Fibroblast of gingiva (primary cell): ENCODE measurements around the gene GDF11.

Experiments
- DNase-seq: peaks from one replicate; pipeline ENCODE4 v3.0.0-alpha.2; 2011; ENCODE audit warnings: low read depth

The GDF11 gene

DNA sequence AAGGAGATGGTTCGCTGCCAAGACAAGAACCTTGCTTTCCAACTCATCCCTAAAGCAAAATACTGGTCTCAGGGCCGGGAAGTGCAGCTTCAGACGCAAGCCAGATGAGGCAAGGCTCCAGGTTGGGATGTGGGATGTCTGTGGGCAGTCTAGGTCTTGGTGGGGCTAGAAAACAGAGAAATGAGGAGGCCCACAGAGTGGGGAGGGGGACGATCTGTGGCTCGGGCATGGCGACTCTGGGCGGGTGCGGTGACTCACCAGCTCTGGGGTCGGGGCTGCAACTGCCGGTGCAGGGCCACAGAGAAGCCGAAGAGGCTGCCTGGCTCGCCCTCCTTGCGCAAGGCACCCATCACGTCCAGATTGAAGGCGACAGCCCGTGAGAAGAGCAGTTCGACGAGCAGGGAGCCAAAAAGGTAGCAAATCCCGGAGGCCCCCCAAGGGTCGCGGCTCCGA lies 35.7 kb upstream of the GDF11 start:
- no peak for DNase-seq

DNA sequence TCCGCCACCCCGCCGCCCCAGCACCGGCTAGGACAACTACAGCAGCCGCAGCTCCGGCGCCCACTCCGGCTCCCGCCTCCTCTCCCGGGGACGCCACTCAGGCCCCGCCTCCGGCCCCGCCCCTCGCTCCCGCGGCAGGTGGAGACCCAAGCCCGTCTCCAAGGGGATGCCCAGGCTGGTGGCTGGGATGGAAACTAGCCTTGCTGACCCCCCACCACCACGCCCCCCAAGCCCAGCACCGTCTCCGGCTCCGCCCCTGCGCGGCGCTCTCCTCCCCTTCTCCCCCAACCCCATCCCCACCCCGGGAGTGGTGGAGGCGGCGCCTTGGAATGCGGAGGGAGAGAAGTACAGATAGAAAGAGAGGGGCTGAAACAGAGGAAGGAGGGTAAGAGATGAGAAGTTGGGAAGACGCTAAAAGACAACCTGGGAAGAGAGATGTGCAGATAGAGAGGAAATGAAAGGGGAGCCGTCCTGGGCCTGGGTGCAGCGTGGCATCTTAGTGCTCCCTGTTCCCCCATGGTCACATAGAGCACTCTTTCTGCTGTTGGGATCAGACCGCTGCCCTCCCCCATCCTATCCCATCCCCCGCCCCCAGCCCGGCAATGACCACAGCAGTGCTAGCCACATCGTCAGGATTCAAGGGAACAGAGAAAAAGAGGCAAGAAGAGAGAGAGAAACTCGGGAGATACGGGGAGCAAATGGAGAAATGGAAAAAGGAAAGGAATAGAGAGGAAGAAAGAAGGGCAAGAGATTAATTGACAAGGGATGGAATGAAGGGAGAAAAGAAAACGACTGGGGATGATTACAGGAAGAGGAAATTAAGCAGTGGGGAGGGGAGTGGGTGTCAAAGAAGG lies 34.9 kb upstream of the GDF11 start, which contains the start of gene ITGA7:
Gene ITGA7, minus strand, starts transcription at position 64 of the 854 bp plus-strand sequence. CDS start 222 bp downstream, outside the sequence.
- no peak for DNase-seq

DNA sequence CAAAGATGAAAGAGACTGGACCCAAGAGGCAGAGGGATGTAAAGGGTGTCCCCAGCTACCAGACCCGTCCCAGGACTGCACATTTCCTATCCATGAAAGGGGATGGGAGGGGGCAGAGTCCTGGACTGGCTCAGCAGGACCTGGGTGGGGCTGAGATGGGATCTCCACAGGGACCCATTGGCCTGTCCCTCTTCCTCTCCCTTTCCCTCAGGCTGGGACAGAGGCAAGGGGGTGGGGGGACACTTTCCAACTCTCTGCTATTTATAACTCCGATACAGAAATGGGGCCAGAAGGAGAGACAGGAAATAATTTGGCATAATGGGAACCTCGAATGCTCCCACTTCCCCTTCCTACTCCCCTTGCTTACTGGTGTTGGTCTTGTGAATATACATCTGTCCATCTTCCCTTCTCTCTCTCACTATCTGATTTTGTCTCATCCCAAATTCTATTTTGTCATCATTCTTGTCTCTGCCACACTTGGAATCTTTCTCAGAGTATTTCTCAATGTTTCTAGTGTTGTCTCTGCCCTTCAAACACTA lies 34.2 kb upstream of the GDF11 start:
- no peak for DNase-seq

DNA sequence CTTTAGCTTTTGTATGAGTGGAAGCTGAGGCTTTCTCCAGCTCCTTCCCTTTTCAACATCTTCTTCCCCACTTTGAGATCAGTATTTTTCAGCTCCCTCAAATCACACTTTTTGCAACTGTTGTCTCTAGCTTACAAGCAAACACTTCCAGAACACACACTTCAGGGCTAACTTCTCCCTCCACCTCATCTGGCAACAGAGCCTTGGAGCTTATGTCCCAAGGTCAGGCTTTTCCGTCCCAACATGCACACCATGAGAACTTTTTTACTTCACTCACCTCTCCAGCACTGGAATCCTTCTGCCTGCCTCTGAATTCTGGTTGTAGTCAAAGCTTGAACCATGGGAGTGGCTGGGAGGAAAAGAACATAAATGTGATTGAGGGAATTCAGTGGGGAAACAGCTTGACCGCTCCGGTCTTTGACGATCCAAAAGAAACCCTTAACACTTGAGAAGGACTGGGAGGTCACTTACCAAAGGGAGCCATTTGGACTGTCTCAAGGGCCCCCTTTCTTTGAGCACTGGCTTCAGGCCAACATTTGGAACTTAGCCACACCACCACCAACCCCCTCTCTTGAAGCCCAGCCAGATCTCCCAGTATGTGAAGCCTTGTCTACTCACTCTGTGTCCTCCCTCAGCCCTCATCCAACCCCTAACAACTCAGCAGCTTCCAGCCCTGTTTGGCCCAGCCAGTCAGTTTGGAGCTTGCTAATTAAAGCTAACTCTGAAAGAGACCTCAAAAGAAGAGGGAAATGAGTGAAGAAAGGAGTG lies 31.0 kb upstream of the GDF11 start:
- no peak for DNase-seq

DNA sequence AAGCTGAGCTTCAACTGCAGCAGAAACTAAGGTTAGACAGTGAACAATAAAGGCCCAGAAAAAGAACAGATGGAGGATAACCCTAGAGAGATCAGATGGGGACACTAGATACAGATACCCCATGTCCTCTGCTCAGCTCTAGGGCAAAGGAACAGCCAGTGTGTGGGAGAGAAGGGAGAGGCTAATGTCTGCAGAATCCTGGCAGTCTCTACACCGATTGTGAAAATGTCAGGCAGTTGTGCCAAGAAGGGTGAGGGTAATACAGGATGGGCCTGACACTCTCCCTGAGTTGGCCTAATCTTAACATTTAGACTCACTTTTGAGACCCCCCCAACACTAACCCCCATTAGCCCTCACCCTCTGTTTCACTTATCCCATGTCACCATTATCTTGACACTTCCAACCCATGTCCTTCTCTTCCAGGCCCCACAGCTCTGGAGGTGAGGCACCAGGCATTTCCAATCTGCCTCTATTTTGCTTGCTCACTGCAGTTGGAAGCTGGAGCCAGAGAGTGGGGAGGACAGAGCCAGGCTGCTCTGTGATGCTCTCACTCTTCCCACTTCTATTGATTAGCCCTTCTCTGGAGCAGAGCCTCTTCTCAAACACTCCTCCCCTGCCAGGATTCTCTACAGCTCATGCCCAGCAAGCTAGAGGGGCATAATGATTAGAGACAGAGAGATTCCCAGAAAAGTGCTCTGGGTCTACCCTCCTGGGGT lies 30.1 kb upstream of the GDF11 start:
- peak; percentile 57 for DNase-seq

DNA sequence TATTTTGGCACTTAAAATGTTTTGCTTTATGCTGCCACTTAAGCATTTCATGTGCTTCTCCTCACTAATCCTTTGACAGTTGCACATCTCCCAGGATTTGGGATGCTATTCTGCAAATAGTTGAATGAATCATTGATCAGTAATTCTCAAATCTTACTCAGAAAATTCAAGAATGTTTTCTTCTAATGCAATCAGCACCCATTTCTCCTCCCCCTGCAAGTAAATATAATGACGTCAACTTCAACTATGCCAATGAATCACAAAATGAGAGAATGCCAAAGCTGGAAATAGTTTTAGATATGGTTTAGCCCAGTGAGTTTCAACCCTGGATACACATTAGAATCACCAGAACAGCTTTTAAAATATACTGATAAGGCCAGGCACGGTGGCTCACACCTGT lies 29.2 kb upstream of the GDF11 start:
- DNase-seq: peak; percentile 86

DNA sequence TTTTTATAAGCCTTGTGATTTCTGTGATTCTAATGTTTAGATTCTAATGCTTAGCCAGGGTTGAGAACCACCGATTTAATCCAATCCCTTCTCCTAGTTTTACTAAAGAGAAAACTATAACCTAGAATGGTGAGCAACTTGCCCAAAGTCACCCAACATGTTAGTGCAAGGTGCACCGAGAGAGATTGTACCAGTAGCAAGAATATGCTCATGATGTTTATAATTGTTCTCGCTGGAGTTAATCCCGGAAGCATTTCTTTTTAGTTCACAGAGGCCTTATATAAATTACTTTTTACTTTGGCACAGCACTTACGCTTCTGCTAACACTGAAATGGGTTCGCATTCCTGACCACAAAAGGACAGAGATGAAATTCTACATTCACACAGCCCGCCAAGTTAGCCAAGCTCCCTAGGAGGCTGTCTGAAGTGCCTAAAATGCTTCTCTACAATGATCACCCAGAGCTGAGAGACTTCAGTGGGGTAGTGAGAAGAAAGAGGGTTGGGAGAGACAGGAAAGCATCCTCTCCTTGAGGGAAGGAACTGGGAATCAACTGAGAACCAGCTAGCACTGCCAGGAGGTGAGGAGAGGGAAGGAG lies 27.7 kb upstream of the GDF11 start:
- no peak for DNase-seq

DNA sequence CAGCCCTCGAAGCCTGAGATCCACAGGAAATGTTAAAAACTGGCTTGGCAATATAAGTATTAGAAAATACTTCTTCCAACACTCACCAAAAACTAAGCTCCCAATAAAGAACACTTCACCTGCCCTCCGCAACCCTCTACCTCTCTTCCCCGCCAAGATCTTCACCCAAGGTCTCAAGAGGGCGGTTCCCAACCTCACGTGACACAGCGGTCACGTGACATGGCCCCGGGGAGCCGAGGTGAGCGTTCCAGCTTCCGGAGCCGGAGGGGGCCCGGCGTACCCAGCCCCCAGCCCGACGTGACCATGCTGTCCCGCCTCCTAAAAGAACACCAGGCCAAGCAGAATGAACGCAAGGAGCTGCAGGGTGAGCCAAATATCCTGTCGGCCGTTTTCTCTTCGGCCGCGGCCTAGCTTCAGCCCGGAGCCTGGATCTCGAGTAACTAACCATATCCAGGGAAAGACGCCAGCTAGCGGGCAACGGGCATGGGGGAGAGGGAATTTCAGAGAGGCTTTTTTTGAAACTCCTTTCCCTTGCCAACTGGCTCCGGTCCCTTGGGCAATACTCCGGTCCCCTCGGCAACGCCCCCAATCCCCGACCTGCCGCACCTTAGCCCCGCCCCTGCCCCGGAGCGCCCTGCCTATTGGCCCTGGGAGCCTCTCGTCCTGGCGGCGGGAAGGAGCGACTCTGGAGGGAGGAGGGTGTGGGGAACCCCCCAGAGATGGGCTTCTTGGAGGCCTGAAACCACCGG lies 26.9 kb upstream of the GDF11 start, which contains the start of gene BLOC1S1:
Gene BLOC1S1, plus strand, starts transcription at position 214 of the 749 bp plus-strand sequence. Its CDS starts 6 bp downstream, at position 220.
- DNase-seq: peak; percentile 94

DNA sequence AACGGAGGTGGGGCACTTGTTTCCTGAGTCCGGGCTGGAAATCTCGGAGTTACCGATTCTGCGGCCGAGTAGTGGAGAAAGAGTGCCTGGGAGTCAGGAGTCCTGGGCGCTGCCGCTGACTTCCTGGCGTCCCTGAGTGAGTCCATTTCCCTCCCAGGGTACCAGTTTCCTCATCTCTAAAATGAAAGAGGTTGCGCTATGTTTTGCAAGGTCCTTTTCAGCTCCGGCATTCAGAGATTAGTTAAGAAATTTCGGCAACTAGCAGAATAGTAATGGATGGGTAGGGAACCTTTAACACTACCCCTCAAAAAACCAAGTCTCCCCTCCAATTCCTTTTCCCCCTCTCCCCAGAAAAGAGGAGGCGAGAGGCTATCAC lies 26.4 kb upstream of the GDF11 start:
- no peak for DNase-seq

DNA sequence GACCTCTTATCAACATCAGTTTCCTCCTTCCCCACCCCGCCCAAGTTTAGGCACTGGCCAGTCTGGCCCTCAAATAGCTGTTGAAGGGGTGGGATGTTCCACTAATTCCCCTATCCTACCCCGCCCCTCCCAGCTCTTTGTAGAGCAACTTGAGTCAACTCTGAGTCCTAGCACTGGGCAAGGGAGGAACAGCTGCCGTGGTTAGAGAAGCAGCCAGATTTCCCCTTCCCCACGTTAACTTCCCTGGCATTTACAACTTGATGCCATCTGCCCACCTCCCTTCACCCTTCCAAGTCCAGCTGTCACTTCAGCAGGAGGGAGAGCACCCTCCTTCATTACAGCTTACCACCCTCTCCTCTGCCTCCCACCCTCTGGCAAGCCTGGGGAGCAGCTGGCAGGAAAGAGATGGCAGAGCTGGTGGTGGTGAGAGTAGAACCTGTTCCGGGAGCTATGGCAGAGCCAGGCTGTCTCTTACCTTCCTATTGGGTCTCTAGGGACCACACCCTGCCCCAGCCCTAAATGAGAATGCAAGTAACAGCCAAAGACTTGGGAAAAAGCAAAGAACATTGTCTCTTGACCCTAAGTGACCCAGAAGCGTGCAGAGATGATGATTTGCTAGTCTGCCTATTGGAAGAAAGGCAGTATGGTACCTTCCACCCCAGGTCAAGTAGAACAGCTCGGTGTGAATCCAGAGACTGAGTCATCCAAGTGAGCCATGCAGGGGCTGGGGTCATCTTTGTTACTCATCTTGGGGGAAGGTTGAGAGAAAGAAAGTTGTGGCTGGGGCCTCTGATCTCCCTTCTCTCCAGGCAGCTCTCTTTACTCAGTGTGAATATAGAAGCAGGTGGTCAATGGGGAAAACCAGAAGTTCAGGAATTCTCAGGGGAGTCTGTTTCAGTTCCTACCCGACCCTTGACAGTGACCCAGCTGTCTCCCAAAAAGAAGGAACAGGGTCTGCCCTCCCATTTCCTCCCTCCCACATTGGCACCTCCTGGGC lies 25.6 kb upstream of the GDF11 start:
- DNase-seq: no peak

DNA sequence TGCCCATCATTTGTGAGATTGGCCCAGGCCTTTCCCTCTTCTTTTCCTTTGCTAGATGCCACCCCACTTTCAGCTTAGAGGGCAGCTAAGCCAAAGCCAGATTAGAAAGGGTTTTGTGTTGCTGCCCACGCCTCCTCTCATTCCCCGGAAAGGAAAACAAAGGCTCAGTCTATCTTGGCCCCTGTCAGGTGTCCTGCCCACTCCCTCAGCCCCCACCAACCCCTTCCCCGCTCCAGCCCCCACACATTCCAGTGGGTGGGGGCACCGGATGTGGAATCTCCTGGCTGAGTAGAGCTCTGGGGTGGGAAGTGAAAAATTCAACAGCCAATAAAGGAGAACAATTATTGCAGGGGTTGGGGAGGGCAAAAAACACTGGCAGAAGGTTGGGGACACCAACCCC lies 24.9 kb upstream of the GDF11 start:
- no peak for DNase-seq

DNA sequence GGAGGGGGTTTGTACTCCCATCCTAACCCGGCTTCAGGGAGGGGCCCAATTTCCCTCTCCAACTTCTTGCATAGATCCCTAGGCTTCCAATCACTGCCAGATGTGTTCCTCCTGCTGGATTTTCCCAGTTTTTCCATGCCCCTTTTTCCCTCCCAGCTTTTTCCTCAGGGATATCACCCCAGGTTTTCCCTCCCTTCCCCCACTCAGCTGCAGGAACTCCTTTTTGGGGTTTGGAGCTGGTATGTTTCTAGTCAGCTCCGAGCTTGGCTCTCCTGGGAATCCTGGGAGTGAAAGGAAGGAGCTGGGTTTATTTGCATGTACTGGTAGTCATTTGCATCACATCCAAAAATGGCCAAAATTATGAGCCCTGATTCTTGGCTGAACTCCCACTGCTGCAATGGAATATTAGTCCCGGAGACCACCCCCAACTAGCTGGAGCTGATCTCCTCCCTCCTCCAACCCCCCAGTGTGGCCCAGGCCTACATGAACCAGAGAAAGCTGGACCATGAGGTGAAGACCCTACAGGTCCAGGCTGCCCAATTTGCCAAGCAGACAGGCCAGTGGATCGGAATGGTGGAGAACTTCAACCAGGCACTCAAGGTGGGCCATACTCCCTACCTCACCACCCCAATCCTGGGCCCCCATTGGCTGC lies 24.2 kb upstream of the GDF11 start:
- DNase-seq: peak; percentile 48

DNA sequence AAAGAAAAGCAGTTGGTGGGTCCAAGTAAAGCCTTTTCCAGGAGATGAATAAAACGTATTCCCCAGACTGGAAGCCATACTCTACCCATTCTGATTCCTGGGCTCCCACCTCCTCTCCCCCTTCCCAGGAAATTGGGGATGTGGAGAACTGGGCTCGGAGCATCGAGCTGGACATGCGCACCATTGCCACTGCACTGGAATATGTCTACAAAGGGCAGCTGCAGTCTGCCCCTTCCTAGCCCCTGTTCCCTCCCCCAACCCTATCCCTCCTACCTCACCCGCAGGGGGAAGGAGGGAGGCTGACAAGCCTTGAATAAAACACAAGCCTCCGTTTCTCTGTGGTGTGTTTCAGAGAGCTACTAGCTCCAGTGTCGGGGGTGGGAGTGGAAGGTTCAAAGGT lies 23.6 kb upstream of the GDF11 start:
- DNase-seq: no peak

DNA sequence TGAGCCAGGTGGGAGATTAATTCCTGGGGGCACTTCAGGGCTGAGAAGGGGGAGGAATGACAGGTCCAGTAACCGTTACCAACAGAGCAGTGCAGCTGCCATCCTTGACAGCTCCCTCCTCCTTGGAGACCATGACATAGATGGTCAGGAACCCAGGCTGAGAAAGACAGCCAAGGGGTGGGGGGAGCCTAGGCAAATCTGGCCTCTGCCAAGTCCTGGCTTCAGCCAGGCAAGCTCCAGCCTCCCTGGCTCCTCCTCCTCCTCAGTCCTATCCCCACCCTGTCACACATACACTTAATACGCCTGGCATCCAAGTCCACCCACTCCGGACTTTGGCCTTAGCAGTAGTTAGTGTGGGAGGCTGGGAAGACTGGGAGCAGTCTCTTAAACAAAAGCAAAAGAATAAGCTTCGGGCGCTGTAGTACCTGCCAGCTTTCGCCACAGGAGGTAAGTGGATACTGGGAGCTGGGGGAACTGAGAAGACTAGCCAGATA lies 22.8 kb upstream of the GDF11 start, which contains the start of gene RDH5:
Gene RDH5, plus strand, starts transcription at position 323 of the 494 bp plus-strand sequence. CDS start 792 bp downstream, outside the sequence.
- DNase-seq: peak; percentile 97

DNA sequence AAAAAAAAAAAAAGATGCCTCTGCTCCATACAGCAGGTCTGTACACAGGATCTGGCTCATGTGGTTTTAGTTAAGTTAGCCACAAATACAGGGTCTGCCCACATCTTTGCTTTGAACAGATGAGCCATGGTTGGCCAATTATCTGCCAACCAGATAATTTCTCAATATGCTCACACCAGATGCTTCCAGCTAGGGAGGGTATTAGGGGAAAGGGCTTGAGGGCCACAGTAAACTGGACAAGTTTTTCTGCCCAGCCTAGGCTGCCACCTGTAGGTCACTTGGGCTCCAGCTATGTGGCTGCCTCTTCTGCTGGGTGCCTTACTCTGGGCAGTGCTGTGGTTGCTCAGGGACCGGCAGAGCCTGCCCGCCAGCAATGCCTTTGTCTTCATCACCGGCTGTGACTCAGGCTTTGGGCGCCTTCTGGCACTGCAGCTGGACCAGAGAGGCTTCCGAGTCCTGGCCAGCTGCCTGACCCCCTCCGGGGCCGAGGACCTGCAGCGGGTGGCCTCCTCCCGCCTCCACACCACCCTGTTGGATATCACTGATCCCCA lies 22.0 kb upstream of the GDF11 start:
- DNase-seq: peak; percentile 100

DNA sequence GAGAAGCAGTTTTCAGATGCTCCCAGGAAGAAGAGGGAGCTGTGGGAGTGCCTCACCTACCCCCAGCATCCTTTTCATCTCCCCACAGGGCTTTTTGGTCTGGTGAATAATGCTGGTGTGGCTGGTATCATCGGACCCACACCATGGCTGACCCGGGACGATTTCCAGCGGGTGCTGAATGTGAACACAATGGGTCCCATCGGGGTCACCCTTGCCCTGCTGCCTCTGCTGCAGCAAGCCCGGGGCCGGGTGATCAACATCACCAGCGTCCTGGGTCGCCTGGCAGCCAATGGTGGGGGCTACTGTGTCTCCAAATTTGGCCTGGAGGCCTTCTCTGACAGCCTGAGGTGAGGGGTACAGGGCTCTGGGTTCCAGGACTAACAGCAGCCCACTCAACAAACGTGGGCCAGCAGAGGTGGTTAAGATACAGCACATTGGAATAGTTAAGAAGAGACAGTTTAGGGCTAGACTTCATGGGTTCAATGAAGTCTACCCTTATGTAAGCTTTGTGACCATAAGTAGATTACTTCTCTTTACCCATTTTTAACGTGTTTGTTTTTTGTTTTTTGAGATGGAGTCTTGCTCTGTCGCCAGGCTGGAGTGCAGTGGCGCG lies 21.2 kb upstream of the GDF11 start:
- DNase-seq: no peak

DNA sequence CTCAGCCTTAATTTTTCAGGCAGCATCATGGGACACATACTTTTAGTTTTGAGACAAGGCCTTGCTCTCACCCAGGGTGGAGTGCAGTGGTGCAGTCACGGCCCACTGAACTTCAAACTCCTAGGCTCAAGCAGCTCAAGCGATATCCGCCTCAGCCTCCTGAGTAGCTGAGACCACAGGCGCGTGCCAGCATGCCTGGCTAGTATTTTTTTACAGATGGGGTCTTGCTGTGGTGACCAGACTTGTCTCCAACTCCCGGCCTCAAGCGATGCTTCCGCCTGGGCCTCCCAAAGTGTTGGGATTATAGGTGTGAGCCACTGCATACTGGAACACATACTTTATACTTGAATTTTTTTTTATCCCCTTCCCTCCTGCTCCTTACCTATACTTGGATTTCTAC lies 20.0 kb upstream of the GDF11 start:
- no peak for DNase-seq
